Astrocyte (in vitro differentiated cells and primary cell): Measurements from ENCODE around the gene NCOA3. TPM values are rescaled to one million over a fixed set of nuclear protein-coding genes. Genes with fewer than 3 reads are reported as not detected.

Source experiments
- DNase-seq: peaks from one replicate; pipeline ENCODE4 v3.0.0-alpha.2; 2010; ENCODE audit warnings: low read depth
- FAIRE-seq: peaks from 2 replicates; lab custom pipeline; 2011; peaks lifted over from hg19 to GRCh38; lab: Jason Lieb, UNC
- H2AFZ ChIP-seq: 2 replicates; pipeline ENCODE4 v1.6.0; 2012; ENCODE audit warnings: low read depth, low read length, inconsistent platforms
- H3K27ac ChIP-seq: 2 replicates; pipeline ENCODE4 v1.5.1; 2011; ENCODE audit warnings: low read depth, low read length, inconsistent platforms
- H3K27me3 ChIP-seq: 2 replicates; pipeline ENCODE4 v1.6.0; 2011; ENCODE audit warnings: low read length, inconsistent platforms; ENCODE audit not compliant: insufficient read depth
- H3K36me3 ChIP-seq: 2 replicates; pipeline ENCODE4 v1.5.1; 2011; ENCODE audit warnings: low read length, inconsistent platforms; ENCODE audit not compliant: insufficient read depth
- H3K4me1 ChIP-seq: 2 replicates; pipeline ENCODE4 v1.5.1; 2011; ENCODE audit warnings: low read length, inconsistent platforms; ENCODE audit not compliant: insufficient read depth
- H3K4me2 ChIP-seq: 2 replicates; pipeline ENCODE4 v1.6.0; 2012; ENCODE audit warnings: low read length, inconsistent platforms
- H3K4me3 ChIP-seq: 2 replicates; pipeline ENCODE4 v1.5.1; 2011; ENCODE audit warnings: low read depth, mild to moderate bottlenecking, low read length, inconsistent platforms; ENCODE audit not compliant: insufficient read depth
- H3K79me2 ChIP-seq: 2 replicates; pipeline ENCODE4 v1.6.0; 2012; ENCODE audit warnings: mild to moderate bottlenecking, low read length, inconsistent platforms; ENCODE audit not compliant: insufficient read depth
- H3K9ac ChIP-seq: 2 replicates; pipeline ENCODE4 v1.6.0; 2012; ENCODE audit warnings: mild to moderate bottlenecking, low read length, inconsistent platforms
- H3K9me3 ChIP-seq: 2 replicates; pipeline ENCODE4 v1.5.1; 2012; ENCODE audit warnings: low read depth, mild to moderate bottlenecking, low read length, inconsistent platforms; ENCODE audit not compliant: insufficient read depth
- H4K20me1 ChIP-seq: 2 replicates; pipeline ENCODE4 v1.6.0; 2012; ENCODE audit warnings: low read length, inconsistent platforms; ENCODE audit not compliant: insufficient read depth
- H3K27ac Mint-ChIP-seq: one replicate; pipeline ENCODE4 v1.8.0; 2021; ENCODE audit warnings: mild to moderate bottlenecking, mixed read lengths; ENCODE audit not compliant: unreplicated experiment
- H3K27me3 Mint-ChIP-seq: one replicate; pipeline ENCODE4 v1.8.0; 2021; ENCODE audit warnings: low read depth, mixed read lengths; ENCODE audit not compliant: unreplicated experiment
- H3K36me3 Mint-ChIP-seq: one replicate; pipeline ENCODE4 v1.8.0; 2021; ENCODE audit warnings: low read depth, mixed read lengths; ENCODE audit not compliant: unreplicated experiment
- H3K4me1 Mint-ChIP-seq: one replicate; pipeline ENCODE4 v1.8.0; 2021; ENCODE audit warnings: low read depth, mixed read lengths; ENCODE audit not compliant: unreplicated experiment
- H3K4me3 Mint-ChIP-seq: one replicate; pipeline ENCODE4 v1.8.0; 2021; ENCODE audit warnings: mild to moderate bottlenecking, moderate library complexity, mixed read lengths; ENCODE audit not compliant: unreplicated experiment
- H3K9me3 Mint-ChIP-seq: one replicate; pipeline ENCODE4 v1.8.0; 2021; ENCODE audit warnings: mild to moderate bottlenecking, mixed read lengths; ENCODE audit not compliant: unreplicated experiment
- CTCF ChIP-seq: IDR thresholded peaks from 2 replicates; pipeline ENCODE4 v1.5.1; 2011; ENCODE audit warnings: low read depth, mild to moderate bottlenecking, inconsistent platforms, low read length, moderate library complexity; ENCODE audit not compliant: insufficient read depth
- EZH2 ChIP-seq: IDR thresholded peaks from 2 replicates; pipeline ENCODE4 v1.6.1; 2012; ENCODE audit warnings: mild to moderate bottlenecking, low read length, inconsistent platforms; ENCODE audit not compliant: insufficient read depth
- total RNA-seq: library from RNA; stranded (reverse); gene quantifications from 2 replicates; pipeline ENCODE4 v1.2.1, GENCODE V29; 2021

NCOA3 gene
- total RNA-seq, 1 donor from 2014 or later: 30.5 TPM

- peaks cover 13% of the 10 kb centered on the region for H3K4me1 Mint-ChIP-seq
Observed at GRCh38 chr20:47466704-47467459, 34.8 kb upstream of the NCOA3 start.

GRCh38 chr20:47468290-47469050, 33.2 kb upstream of the NCOA3 start:
- no peaks in the 10 kb centered on the region for H3K9me3 Mint-ChIP-seq
- FAIRE-seq (no peak), DNase-seq (no peak)
- Histone ChIP-seq H4K20me1 (no peaks in the 10 kb centered on the region), H3K27me3 (no peaks in the 10 kb centered on the region), H3K9me3 (no peaks in the 10 kb centered on the region), H3K36me3 (no peaks in the 10 kb centered on the region), H3K79me2 (no peaks in the 10 kb centered on the region), H3K4me1 (peaks cover 10% of the 10 kb centered on the region), H3K27ac (no peak overlapping the region), H3K4me3 (no peak overlapping the region), H3K9ac (no peak overlapping the region), H3K4me2 (no peak overlapping the region), H2AFZ (no peak overlapping the region)
- TF ChIP-seq CTCF (no peak), EZH2 (no peak)
- H3K27ac Mint-ChIP-seq: no peak overlapping the region
- H3K4me1 Mint-ChIP-seq: peaks cover 13% of the 10 kb centered on the region
- no peaks in the 10 kb centered on the region for H3K27me3 Mint-ChIP-seq
- H3K4me3 Mint-ChIP-seq: no peak overlapping the region
- H3K36me3 Mint-ChIP-seq: no peaks in the 10 kb centered on the region

More at GRCh38 chr20:47466704-47467459, 34.8 kb upstream of the NCOA3 start:
- H3K9me3 ChIP-seq: no peaks in the 10 kb centered on the region
- no peak overlapping the region for H3K9ac ChIP-seq
- no peak overlapping the region for H2AFZ ChIP-seq
- H3K27ac ChIP-seq: no peak overlapping the region
- H3K79me2 ChIP-seq: no peaks in the 10 kb centered on the region
- H3K4me3 Mint-ChIP-seq: no peak overlapping the region
- no peaks in the 10 kb centered on the region for H3K36me3 Mint-ChIP-seq
- H3K4me2 ChIP-seq: no peak overlapping the region
- no peaks in the 10 kb centered on the region for H3K36me3 ChIP-seq
- no peak overlapping the region for H3K4me3 ChIP-seq
- no peaks in the 10 kb centered on the region for H3K9me3 Mint-ChIP-seq
- H3K27me3 Mint-ChIP-seq: no peaks in the 10 kb centered on the region
- peaks cover 10% of the 10 kb centered on the region for H3K4me1 ChIP-seq
- DNase-seq (no peak), FAIRE-seq (no peak)
- TF ChIP-seq EZH2 (no peak), CTCF (no peak)
- no peak overlapping the region for H3K27ac Mint-ChIP-seq
- H3K27me3 ChIP-seq: no peaks in the 10 kb centered on the region
- no peaks in the 10 kb centered on the region for H4K20me1 ChIP-seq
